BLaER1 treated with 17β-estradiol and CSF1 and Interleukin-3, amounts not matched to agents 10 nM and 100 nM (cell line): ENCODE data around the gene DGKK.

Source experiments
- H3K27ac ChIP-seq, 11 experiments: shearing (Covaris generic); formaldehyde crosslinking; 2 replicates each; pipeline ENCODE4 v1.8.1; 2022
- H3K27me3 ChIP-seq, 11 experiments: shearing (Covaris generic); formaldehyde crosslinking; 2 replicates each; pipeline ENCODE4 v1.8.1; 2022
- H3K36me3 ChIP-seq, 11 experiments: shearing (Covaris generic); formaldehyde crosslinking; 2 replicates each; pipeline ENCODE4 v1.8.1; 2022
- H3K4me1 ChIP-seq, 10 experiments: shearing (Covaris generic); formaldehyde crosslinking; 2 replicates each; pipeline ENCODE4 v1.8.1; 2022
- H3K4me2 ChIP-seq, 11 experiments: shearing (Covaris generic); formaldehyde crosslinking; 2 replicates each; pipeline ENCODE4 v1.8.1; 2022
- H3K4me3 ChIP-seq, 10 experiments: shearing (Covaris generic); formaldehyde crosslinking; 2 replicates each; pipeline ENCODE4 v1.8.1; 2022
- H3K9ac ChIP-seq, 11 experiments: shearing (Covaris generic); formaldehyde crosslinking; 2 replicates each; pipeline ENCODE4 v1.8.1; 2022
- H3K9me3 ChIP-seq, 11 experiments: shearing (Covaris generic); formaldehyde crosslinking; replicated peaks in 1 of 11; 2 replicates each; pipeline ENCODE4 v1.8.1; 2022
- H4K20me1 ChIP-seq, 11 experiments: shearing (Covaris generic); formaldehyde crosslinking; 2 replicates each; pipeline ENCODE4 v1.8.1; 2022
- Cebpa-rat ChIP-seq, 11 experiments: shearing (Covaris generic); IDR thresholded peaks; 2 replicates each; pipeline ENCODE4 v1.8.1; 2022

DGKK gene

GRCh38 chrX:50327235-50327634 is 143.4 kb downstream of the DGKK start:
- H3K4me3 ChIP-seq: no peak overlapping the region
- no peak for TF ChIP-seq Cebpa-rat (IDR thresholded peaks at IDR 0.05)
- no peak overlapping the region for H3K27ac ChIP-seq
- no peaks in the 10 kb centered on the region for H3K36me3 ChIP-seq
- peaks cover 63 to 80% (median 76%) of the 10 kb centered on the region in 11 experiments for H3K27me3 ChIP-seq
- no peaks in the 10 kb centered on the region for H4K20me1 ChIP-seq
- no peaks in the 10 kb centered on the region for H3K4me1 ChIP-seq
- peaks cover 0 to 36% (median 0%) of the 10 kb centered on the region in 11 experiments; a peak in 5 of 22 replicates for H3K9me3 ChIP-seq
- H3K9ac ChIP-seq: no peak overlapping the region
- H3K4me2 ChIP-seq: no peak overlapping the region
